Measurements from ENCODE around the gene B4GALT5.

B4GALT5 gene

GRCh38 chr20:49583343-49583668 is 130.4 kb downstream of the B4GALT5 start:
- DNase-seq: no peak
